HG03432 (cell line): ENCODE results near the gene PCARE.
A peak's percentile ranks its signal among the peaks of the same experiment; 100 is the strongest.

Experiments used
- ATAC-seq: cut with Tn5 transposase; IDR thresholded peaks from one replicate; pipeline ENCODE4 v1.9.1; 2021; ENCODE audit warnings: mild to moderate bottlenecking, moderate library complexity; ENCODE audit not compliant: unreplicated experiment

PCARE gene

DNA sequence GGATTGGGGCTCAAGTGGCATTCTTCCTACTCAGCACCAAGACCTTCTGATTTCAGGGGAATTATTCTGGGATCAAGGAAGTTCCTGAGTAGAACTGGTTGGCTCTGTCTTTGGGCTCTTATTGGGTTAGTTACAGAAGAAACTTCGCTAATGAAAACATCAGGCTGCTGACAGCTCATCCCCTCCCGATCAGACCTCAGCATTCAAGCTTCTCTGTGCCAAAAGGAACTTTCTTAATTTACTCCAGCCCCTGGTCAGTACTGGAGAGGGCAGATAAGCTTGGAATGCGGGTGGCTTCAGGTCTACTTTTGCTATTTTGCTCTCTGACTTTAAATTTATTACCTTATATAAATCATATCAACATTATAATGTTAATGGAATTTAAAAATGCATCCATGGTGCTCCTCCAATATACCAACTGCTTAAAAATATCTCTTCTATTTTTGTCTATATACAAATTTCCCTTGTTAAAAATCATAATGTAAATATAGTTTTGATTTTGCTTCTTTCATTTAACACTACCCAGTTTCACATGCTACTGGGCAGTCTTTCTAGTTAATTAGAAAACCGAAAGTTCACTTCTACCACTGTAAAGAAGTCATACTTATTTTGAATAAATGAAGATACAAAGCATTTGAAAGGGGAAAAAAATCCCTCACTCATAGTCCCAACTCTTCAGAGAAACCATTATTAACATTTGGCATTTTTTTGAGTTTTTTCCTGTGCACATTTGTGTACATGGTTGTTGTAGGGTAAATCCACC is 34.4 kb downstream of the PCARE start:
- peak; percentile 66 for ATAC-seq

DNA sequence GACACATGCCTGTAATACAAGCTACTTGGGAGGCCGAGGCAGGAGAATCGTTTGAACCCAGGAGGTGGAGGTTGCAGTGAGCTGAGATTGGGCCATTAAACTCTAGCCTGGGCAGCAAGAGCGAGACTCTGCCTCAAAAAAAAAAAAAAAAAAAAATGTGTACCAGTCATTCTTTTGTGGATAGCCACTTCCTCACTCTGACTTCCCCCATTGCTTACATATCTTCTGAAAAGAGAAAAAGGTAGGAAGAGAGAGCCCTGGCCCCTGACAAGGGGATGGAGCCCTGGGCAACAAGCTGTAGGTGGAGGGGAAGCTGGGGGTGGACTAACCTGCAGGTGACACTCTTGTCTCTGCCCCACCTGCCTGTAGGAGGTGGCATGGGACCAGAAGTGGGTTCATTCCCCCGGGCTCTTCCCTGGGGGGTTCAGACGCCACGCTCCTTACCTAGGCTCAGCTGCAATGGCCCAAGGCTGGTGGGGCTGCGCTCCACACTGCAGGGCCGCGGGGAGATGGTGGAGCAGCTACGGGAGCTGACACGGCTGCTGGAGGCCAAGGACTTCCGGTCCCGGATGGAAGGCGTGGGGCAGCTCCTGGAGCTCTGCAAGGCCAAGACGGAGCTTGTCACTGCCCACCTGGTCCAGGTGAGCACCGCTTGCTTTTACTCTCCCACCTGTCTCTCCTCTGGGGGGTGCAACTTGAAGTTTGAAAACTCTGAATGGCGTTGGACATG is 39.1 kb downstream of the PCARE start:
- ATAC-seq: no peak

DNA sequence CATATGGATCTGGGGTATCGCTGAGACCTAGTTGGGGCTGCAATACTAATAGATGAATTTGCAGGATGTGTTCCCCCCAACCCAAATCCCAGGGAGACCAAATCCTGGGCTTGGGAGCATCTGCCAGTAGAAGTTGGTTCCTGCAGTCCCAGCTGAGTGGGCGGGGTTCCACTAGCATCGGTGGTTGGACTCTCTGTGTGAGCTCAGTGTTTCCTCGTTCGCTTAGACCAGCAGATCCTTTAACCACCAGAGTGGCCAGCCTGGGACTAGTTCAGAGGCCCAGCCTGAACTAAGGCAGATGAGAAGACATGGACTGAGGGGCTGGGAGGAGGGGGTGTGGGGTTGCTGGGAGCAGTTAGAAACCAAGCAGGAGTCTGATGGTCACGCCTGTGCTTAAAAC is 40.7 kb downstream of the PCARE start:
- ATAC-seq: no peak

DNA sequence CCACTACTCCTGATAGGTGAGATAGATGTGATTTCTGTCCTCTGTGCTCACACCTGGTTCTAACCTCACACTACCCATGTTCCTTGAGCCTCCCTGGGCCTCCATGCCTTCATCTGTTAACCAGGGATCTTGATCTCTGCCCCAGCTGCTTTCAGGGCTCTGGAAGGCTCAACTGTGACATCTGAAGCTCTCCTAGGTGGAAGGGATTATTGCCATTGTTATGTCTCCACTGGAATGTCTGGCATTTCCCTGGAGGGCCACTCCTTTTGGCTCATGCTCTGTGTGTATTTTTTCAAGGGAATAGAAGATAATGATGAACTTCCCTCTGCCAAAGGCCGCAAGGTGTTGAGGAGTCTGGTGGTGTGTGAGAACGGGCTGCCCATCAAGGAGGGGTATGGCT is 41.2 kb downstream of the PCARE start:
- ATAC-seq: no peak

DNA sequence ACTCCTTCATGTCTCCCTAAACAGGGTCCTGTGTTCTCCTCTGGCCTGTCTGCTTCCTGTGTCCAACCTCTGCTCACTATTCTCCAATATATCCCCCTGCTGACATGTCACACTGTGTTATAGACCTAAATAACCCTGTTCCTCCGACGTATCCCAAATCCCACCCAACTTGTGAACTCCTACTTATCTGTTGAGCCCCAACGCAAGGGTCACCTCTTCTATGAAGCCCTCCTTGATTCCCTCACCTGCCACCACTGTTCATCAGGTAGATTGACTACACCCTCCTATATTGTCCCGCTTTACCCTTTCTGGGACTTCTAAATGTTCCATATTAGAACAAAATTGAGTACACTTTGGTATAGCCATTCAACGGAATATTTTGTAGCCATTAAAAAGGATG is 42.1 kb downstream of the PCARE start:
- no peak for ATAC-seq

DNA sequence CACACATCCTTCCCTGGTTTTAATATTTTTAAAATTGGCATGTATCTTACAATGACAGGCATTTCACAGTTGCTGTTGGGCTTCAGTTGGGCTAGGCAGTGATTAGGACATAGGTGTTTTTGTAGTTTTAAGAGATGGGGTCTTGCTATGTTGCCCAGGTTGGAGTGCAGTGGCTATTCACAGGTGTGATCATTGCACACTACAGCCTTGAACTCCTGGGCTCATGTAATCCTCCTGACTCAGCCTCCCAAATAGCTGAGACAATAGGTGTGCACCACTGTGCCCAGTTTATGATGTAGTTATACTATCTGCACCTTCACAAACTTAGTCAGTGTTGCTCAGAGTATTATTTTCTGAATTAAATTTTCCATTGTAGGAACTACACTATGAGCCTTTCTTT is 43.3 kb downstream of the PCARE start:
- ATAC-seq: no peak

DNA sequence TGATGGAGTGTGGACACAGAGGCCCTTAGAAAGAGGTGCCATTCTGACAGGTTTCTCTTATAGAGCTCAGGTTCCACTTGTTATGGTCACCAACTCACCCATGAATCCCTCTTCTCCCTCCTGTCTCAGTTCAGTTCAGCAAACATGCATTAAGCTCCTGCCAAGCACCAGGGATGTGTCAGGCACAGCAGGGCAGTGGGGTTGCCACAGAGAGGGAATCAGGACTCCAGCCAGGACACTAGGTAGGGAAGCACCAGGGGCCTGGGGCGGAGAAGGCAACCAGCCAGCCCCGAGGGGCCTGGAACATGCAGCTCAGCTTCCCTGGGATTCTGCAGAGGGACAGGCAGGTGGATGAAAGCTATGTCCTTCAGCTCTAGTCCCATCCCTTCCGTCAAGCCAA is 48.6 kb downstream of the PCARE start:
- no peak for ATAC-seq

DNA sequence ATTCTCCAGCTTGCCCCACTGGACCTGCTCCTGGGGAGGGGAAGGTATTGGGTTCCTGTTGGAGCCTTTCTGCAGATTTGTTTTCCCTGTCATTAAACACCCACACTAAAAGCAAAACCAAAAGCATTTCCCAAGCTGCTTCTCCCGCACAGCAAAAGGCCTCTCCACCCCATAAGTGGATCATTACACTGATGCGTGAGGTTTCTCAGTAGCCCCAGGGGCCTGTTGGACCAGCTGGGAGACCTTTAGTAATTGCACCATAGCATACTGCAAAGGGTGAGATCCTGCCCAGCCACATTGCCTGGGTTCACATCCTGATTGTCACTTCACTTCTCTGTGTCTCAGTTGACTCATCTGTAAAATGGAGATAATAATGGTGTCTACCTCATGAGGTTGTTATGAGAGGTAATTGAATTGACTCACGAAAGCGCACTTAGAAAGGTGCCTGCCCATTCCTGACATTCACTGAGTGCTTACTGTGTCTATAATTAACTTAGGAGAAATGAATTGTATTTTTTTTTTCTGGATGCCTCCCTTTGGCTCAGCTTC is 49.4 kb downstream of the PCARE start:
- ATAC-seq: no peak

DNA sequence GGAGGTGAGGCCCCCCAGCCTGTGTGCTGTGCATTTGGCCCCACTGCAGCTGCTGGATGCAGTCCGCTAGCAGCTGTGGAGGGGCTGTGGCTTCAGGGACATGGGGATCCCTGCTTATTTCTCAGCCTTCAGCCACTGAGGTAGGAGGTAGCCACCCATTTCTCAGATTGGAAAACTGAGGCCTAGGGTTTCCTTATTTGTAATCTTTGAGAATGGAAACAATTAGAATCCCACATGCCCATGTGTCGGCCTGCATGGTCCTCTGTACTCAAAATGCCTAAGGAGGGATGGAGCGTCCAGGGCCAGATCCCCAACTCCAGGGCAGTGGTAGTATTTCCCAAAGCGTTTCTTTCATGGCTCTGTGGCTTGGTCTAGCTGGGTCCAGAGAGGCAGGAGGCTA is 51.1 kb downstream of the PCARE start:
- no peak for ATAC-seq

DNA sequence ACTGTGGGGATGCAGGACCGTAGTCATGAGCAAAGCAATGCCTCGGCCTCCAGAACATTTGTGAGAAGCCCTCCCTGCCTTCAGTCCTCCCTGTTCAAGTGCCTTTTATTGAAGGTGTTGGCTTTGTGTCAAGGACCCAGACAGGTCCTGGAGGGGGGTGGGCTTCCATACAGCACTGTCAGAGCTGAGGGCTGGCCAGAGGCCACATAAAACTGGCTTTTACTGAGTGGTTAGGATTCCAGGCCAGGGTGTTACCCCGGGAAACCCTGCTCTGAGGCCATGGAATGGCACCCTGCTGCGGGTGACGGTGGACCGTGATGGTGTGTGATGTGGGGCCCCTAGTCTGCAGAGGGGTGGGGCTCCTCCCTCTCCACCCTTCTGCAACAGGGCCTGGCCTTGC is 51.6 kb downstream of the PCARE start:
- no peak for ATAC-seq

DNA sequence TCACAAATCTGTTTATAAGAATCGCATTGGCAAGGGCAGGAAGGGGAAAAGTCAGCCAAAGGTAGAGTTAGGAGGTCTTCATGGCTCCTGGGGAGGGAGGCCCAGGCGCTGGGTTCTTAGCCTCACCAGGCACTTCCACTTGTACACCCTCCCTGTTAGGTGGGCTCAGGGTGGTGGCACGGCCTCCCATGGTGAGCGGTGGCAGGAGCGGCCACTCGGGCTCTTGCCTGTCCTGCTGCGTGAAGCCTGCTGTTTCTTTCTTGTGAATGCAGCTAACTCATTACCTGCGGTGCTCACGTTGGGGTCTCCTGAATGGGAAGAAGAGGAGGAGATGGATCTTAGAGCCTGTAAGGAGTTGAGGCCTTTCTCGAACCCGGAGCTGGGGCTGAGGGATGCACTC is 52.4 kb downstream of the PCARE start:
- no peak for ATAC-seq

DNA sequence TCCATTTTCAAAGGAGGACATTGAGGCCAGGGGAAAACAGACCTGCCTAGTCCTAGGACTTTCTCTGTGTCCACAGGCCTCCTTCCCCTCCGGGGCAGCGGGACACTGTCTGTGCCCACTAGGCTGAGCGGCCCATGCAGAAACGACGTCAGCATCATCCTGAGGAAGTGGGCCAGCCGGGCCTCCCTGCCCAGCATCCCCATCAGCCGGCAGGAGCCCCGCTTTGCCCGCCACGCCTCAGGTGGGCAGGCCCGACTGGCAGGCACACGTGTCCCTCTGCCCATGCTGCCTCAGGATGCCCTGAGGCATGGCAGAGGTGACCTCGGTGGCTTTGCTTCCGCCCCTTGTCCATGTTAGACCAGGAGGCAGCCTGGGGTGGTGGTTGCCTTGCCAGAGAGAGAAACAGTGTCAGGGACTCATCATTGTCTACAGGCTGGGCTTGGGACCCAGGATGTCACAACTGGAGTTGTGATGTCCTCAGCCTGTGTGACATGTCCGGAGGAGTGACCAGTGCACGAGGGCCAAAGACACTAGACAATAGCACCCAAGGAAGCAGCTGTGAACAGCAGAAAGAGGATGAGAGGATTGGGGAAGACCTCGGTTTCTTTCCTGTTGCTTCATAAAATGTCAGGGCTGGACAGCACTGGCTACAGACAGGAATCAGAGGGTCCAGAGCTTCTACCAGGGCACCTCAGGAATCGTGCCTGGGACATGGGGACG is 56.4 kb downstream of the PCARE start:
- no peak for ATAC-seq

DNA sequence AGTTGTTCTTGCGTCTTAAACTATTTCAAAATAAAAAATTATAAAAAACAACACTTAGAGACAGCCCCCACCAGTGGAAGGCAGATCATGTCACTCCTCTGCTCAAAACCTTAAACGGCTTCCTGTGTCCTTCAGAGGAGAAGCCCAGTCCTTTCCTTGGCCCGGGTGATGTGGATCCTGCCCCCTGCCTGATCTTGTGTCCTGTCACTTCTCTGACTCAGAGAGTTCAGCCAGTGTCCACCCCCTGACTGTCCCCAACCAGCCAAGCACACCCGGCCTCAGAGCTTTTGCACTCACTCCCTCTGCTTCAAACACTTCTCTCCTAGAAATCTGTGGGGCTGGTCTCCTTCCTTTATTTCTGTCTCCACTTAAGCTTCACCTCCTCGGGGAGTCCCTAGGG is 57.8 kb downstream of the PCARE start:
- no peak for ATAC-seq

DNA sequence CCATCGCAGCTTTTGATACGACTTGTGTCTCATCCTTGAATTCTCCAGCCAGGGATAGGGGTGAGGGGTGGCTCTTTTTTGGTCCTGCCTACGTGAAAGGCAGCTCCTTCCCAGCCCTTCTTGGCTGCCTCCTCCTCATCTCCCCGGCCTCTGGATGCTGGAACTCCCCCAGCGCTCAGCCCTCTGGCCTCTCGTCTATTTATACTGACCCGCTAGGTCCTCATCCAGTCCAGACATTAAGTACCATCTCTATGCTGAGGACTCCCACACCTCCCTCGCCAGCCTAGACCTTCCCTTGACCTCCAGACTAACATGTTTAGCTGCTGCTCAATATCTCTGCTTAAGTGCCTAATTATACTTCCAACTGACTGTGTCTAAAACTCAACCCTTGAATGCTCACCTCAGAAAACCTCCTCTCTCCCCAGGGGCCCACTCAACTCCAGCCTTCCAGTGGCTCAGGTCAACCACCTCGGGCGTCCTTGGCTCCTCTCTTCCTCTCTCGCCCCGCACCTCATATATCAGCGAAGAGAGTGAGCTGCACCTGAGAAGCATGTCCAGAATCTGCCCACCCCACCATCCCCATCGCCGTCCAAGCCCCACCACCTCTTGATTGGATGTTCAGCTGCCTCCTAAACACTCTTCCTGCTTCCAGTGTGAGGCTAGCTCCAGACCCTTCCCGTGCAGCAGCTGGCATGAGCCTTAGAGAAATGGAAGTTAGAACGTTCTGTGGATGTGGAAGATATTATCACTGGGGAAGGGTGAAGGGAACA is 58.4 kb downstream of the PCARE start:
- no peak for ATAC-seq

DNA sequence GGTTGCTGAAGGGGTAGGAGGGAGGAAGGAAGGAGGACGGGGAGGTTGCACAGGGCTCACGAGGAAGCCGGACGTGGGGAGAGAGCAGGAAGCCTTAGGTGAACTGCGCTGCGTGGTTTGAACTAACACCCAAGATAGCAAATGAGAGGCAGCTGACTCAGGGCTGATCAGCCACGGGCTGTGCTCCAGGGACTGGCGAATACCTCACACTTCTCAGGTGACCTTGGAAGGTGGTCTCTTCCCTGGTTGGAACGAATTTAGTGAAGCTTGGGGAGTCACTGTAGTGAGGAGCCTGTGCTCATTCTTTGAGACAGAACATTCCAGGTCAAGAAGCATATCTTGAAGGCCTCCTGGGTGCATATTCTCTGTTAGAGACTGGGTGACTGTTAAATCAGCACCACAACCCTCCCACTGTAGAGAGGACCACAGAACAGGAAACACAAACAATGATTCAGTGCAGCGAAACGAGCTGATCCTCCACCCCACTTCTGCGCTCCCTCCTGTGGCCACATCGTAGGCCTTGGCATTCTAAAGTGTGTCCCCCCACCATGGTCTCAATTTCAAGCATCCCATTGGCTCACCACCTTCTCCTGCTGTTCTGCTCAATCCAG is 59.4 kb downstream of the PCARE start:
- ATAC-seq: peak; percentile 62

DNA sequence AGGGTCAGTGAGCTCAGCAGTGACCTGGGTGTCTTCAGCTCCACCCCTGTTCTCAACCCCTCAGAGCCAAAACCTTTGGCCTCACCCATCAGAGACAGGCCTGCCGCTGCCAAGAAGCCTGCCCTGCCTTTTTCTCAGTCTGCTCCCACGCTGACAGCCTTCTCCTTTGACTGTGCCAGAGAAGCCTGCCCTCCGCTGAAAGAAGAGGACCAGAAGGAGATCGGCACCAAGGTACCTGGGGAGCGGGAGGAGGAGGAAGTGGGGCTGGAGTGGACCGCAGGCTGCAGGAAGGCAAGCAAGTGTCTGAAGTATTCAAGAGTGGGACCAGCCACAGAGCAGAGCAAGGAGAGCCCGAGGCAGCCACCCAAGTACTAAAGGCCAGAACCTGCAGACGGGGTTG is 60.0 kb downstream of the PCARE start:
- no peak for ATAC-seq

DNA sequence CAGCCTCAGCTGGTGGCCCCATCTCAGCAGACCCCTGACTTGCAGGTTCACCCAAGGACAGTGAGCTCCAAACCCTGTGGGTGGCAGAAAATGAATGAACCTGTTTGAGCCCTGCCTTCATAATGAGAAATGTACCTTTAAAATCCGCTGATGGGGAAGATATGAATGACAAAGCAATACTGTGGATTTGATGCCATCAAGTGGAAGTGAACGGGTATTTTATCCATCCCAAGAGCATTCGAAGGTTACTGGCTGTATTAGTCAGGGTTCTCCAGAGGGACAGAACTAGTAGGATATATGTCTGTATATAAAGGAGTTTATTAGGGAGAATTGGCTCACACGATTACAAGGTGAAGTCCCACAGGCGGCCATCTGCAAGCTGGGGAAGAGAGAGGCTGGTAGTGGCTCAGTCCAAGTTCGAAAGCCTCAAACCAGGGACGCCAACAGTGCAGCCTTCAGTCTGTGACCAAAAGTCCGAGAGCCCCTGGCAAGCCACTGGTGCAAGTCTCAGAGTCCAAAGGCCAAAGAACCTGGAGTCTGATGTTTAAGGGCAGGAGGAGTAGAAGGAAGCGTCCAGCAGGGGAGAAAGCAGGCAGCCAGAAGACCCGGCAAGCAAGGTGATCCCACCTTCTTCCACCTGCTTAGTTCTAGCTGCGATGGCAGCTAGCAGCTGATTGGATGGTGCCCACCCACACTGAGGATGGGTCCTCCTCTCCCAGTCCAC is 61.1 kb downstream of the PCARE start:
- ATAC-seq: no peak

DNA sequence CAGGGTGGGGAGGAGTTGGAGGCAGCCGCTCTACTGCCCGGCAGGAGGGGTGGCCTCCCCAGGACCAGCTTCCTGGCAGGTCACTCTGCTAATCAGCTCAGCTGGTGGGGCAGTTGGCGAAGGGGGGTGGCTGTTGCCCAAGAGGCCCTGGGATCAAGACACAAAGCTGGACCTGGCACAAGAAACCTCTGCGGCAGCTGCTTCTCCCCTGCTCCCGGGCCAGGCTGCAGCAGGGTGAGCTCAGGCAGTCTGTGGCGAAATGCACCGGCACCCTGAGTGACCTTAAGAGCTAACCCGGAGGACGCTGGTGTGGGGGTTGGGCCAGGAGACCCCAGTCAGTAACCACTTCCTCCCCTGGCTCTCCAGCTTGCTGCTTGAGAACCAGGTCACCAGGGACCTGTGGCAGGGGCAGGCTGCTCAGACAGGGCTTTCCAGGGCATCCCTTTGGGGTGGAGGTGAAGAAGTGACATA is 62.1 kb downstream of the PCARE start:
- no peak for ATAC-seq
